CD14-positive monocyte (primary cell): ENCODE measurements around the gene NEMP2. TPM values are rescaled to one million over a fixed set of nuclear protein-coding genes. Genes with fewer than 3 reads are reported as not detected.

Experiments used
- DNase-seq, 3 donors: peaks; one replicate each; pipeline ENCODE4 v3.0.0-alpha.2; 2011 to 2022
- H2AFZ ChIP-seq: 2 replicates; pipeline ENCODE4 v1.6.0; 2012; ENCODE audit warnings: mild to moderate bottlenecking, low read depth, low read length, inconsistent platforms; ENCODE audit not compliant: insufficient read depth, poor library complexity, severe bottlenecking
- H3K27ac ChIP-seq, 2 donors: 1 replicate in 1 of 2; 2 replicates in 1 of 2; pipeline ENCODE4 v1.5.1; 2012 to 2013; ENCODE audit warnings: low read length in 2 of 2, control low read depth in 1 of 2, inconsistent platforms in 1 of 2, low read depth in 1 of 2, mild to moderate bottlenecking in 1 of 2
- H3K27me3 ChIP-seq, 2 donors: one replicate each; pipeline versions ENCODE4 v1.6.0 to v1.6.1; 2011 to 2013; ENCODE audit warnings: low read length in 2 of 2; ENCODE audit not compliant: control insufficient read depth in 2 of 2, insufficient read depth in 2 of 2
- H3K36me3 ChIP-seq, 2 donors: replicated peaks in 1 of 2; 1 replicate in 1 of 2; 2 replicates in 1 of 2; pipeline versions ENCODE4 v1.5.1 to v1.6.1; 2012 to 2013; ENCODE audit warnings: low read length in 2 of 2, control low read depth in 1 of 2, inconsistent platforms in 1 of 2, mild to moderate bottlenecking in 1 of 2; ENCODE audit not compliant: insufficient read depth in 2 of 2, control insufficient read depth in 1 of 2
- H3K4me1 ChIP-seq, 2 donors: 1 replicate in 1 of 2; 2 replicates in 1 of 2; pipeline versions ENCODE4 v1.5.1 to v1.6.1; 2012 to 2013; ENCODE audit warnings: low read length in 2 of 2, control low read depth in 1 of 2, inconsistent platforms in 1 of 2, mild to moderate bottlenecking in 1 of 2, moderate library complexity in 1 of 2; ENCODE audit not compliant: insufficient read depth in 2 of 2, control insufficient read depth in 1 of 2
- H3K4me2 ChIP-seq: replicated peaks from 2 replicates; pipeline ENCODE3; 2012; ENCODE audit warnings: low read length, moderate library complexity, mild to moderate bottlenecking; ENCODE audit not compliant: poor library complexity, severe bottlenecking; ENCODE audit errors: extremely low read depth
- H3K4me3 ChIP-seq, 3 experiments: fragments of 200-600 bp in 1 of 3; sonication (generic) in 1 of 3; replicated peaks in 1 of 3; 1 replicate in 2 of 3; 2 replicates in 1 of 3; pipeline ENCODE4 v1.5.1; 2011 to 2013; ENCODE audit warnings: low read length in 3 of 3, mild to moderate bottlenecking in 3 of 3, control low read depth in 2 of 3, low read depth in 2 of 3, inconsistent platforms in 1 of 3, moderate library complexity in 1 of 3
- H3K79me2 ChIP-seq: 2 replicates; pipeline ENCODE4 v1.6.0; 2012; ENCODE audit warnings: mild to moderate bottlenecking, control low read depth, inconsistent platforms, low read length, moderate library complexity; ENCODE audit not compliant: insufficient read depth
- H3K9ac ChIP-seq: 2 replicates; pipeline ENCODE4 v1.6.0; 2017; ENCODE audit warnings: low read length, mild to moderate bottlenecking; ENCODE audit not compliant: insufficient read depth, poor library complexity, severe bottlenecking
- H3K9me3 ChIP-seq, 2 donors: replicated peaks in 1 of 2; 1 replicate in 1 of 2; 2 replicates in 1 of 2; pipeline versions ENCODE4 v1.5.1 to v1.6.1; 2012 to 2013; ENCODE audit warnings: low read length in 2 of 2, control low read depth in 1 of 2; ENCODE audit not compliant: control insufficient read depth in 1 of 2, insufficient read depth in 1 of 2
- H4K20me1 ChIP-seq: 2 replicates; pipeline ENCODE4 v1.6.0; 2012; ENCODE audit warnings: mild to moderate bottlenecking, low read length, control low read depth, moderate library complexity; ENCODE audit not compliant: insufficient read depth
- H3K27ac Mint-ChIP-seq, 7 donors: one replicate each; pipeline ENCODE4 v1.8.0; 2020; ENCODE audit warnings: mild to moderate bottlenecking in 7 of 7, mixed read lengths in 7 of 7, moderate library complexity in 6 of 7, inconsistent platforms in 2 of 7
- H3K27me3 Mint-ChIP-seq, 3 donors: one replicate each; pipeline ENCODE4 v1.8.0; 2021 to 2022; ENCODE audit warnings: low read depth in 3 of 3, mild to moderate bottlenecking in 3 of 3, mixed read lengths in 3 of 3, moderate library complexity in 3 of 3, inconsistent platforms in 1 of 3
- H3K36me3 Mint-ChIP-seq, 2 donors: one replicate each; pipeline ENCODE4 v1.8.0; 2020; ENCODE audit warnings: mixed read lengths in 2 of 2, inconsistent platforms in 1 of 2, mild to moderate bottlenecking in 1 of 2
- H3K4me1 Mint-ChIP-seq: one replicate; pipeline ENCODE4 v1.8.0; 2020; ENCODE audit warnings: mild to moderate bottlenecking, mixed read lengths
- H3K4me3 Mint-ChIP-seq, 2 donors: one replicate each; pipeline ENCODE4 v1.8.0; 2020; ENCODE audit warnings: mild to moderate bottlenecking in 2 of 2, mixed read lengths in 2 of 2, moderate library complexity in 1 of 2
- H3K9me3 Mint-ChIP-seq, 7 donors: one replicate each; pipeline ENCODE4 v1.8.0; 2020 to 2022; ENCODE audit warnings: mixed read lengths in 7 of 7, mild to moderate bottlenecking in 6 of 7, moderate library complexity in 6 of 7, inconsistent platforms in 2 of 7
- CTCF ChIP-seq: fragments of 200-600 bp; IDR thresholded peaks from one replicate; pipeline ENCODE4 v1.8.0; 2022; ENCODE audit warnings: antibody characterized with exemption, mild to moderate bottlenecking
- WGBS: methylation state at CpG from one replicate; pipeline ENCODE4 v1.1.5; 2013; ENCODE audit warnings: missing lambda C conversion rate; ENCODE audit not compliant: insufficient coverage; 5-methylcytosine and 5-hydroxymethylcytosine counted together
- intact Hi-C, 2 donors: fragments of 100-400 bp; cut with micrococcal nuclease; formaldehyde crosslinking; loops; one replicate each; pipeline versions ENCODE4 v1.15.0 to v1.15.1; 2023
- polyA plus RNA-seq, 3 donors: library from polyadenylated mRNA; depleted of rRNA in 1 of 3; unstranded in 2 of 3; stranded (reverse) in 1 of 3; fragments of 300-500 nt in 2 of 3; fragments of >200 nt in 1 of 3; fragmentation: Illumina TruSeq in 2 of 3; gene quantifications; 1 replicate in 2 of 3; 2 replicates in 1 of 3; pipeline ENCODE4 v1.2.3, GENCODE V29; 2012 to 2021

The NEMP2 gene
- polyA plus RNA-seq, 3 donors = 0.44 to 2.5 (median 1.5) TPM

- no peak overlapping the region for H3K27ac Mint-ChIP-seq
- Histone ChIP-seq H4K20me1 (no peaks in the 10 kb centered on the region), H3K79me2 (peaks cover 19% of the 10 kb centered on the region), H3K4me2 (no peak overlapping the region), H3K9ac (no peak overlapping the region), H3K9me3 (peaks cover 18 to 28% of the 10 kb centered on the region in 2 donors), H2AFZ (no peak overlapping the region), H3K27ac (no peak overlapping the region), H3K4me1 (peaks cover 9 to 20% of the 10 kb centered on the region in 2 donors), H3K36me3 (no peaks in the 10 kb centered on the region), H3K4me3 (no peak overlapping the region), H3K27me3 (no peaks in the 10 kb centered on the region)
- peaks cover 14% of the 10 kb centered on the region for H3K4me1 Mint-ChIP-seq
- no peak for DNase-seq
- H3K4me3 Mint-ChIP-seq = no peak overlapping the region
- no peak for TF ChIP-seq CTCF
- H3K27me3 Mint-ChIP-seq = peaks cover 0 to 2% (median 0%) of the 10 kb centered on the region in 3 donors
- H3K36me3 Mint-ChIP-seq = peaks cover 3 to 18% of the 10 kb centered on the region in 2 donors
- intact Hi-C loops = loop anchor here in 1 of 2 donors (10.0 kb wide), 1 partner anchor 107 kb away; the partner anchor contains the start of gene NAB1
- H3K9me3 Mint-ChIP-seq = peaks cover 36 to 56% (median 49%) of the 10 kb centered on the region in 7 donors
These were observed 3.7 kb upstream of the NEMP2 start for GRCh38 chr2:190538201-190538600.

- Mint-ChIP-seq H3K4me3 (no peak overlapping the region), H3K9me3 (peaks cover 36 to 56% (median 48%) of the 10 kb centered on the region in 7 donors), H3K27me3 (peaks cover 0 to 2% (median 0%) of the 10 kb centered on the region in 3 donors), H3K36me3 (peaks cover 3 to 18% of the 10 kb centered on the region in 2 donors), H3K27ac (no peak overlapping the region), H3K4me1 (peaks cover 14% of the 10 kb centered on the region)
- no CpG with 5 or more reads among the region's 1 CpG for WGBS
- Histone ChIP-seq H4K20me1 (no peaks in the 10 kb centered on the region), H3K27me3 (no peaks in the 10 kb centered on the region), H3K4me1 (peaks cover 9 to 21% of the 10 kb centered on the region in 2 donors), H3K27ac (no peak overlapping the region), H2AFZ (no peak overlapping the region), H3K4me2 (no peak overlapping the region), H3K9me3 (peaks cover 18 to 28% of the 10 kb centered on the region in 2 donors), H3K36me3 (no peaks in the 10 kb centered on the region), H3K4me3 (no peak overlapping the region), H3K79me2 (peaks cover 20% of the 10 kb centered on the region), H3K9ac (no peak overlapping the region)
- DNase-seq = no peak
- TF ChIP-seq CTCF = no peak
- intact Hi-C loops = loop anchor here in 1 of 2 donors (10.0 kb wide), 1 partner anchor 107 kb away; the partner anchor contains the start of gene NAB1
These were observed 3.2 kb upstream of the NEMP2 start for GRCh38 chr2:190537765-190538164.
